Left lung (tissue), 10 donors: ENCODE results near the gene HAGH. TPM values are rescaled to one million over a fixed set of nuclear protein-coding genes. Genes with fewer than 3 reads are reported as not detected.

ENCODE experiments used
- ATAC-seq: fragments of 200-7000 bp; cut with Tn5 transposase; one replicate; pipeline ENCODE4 v1.9.1; 2020; ENCODE audit warnings: moderate library complexity
- DNase-seq, 4 donors: peaks; one replicate each; pipeline ENCODE4 v3.0.0-alpha.2; 2013 to 2020
- H3K27ac ChIP-seq, 2 donors: fragments of 200-600 bp; sonication (generic) in 1 of 2; one replicate each; pipeline versions ENCODE4 v1.5.0 to v1.8.0; 2020 to 2021
- H3K27me3 ChIP-seq, 2 donors: fragments of 200-600 bp; sonication (generic) in 1 of 2; one replicate each; pipeline versions ENCODE4 v1.5.0 to v1.8.0; 2020 to 2021
- H3K36me3 ChIP-seq, 2 donors: fragments of 200-600 bp; sonication (generic) in 1 of 2; one replicate each; pipeline versions ENCODE4 v1.5.0 to v1.8.0; 2020 to 2021
- H3K4me1 ChIP-seq, 2 donors: fragments of 200-600 bp; one replicate each; pipeline ENCODE4 v1.8.0; 2021
- H3K4me3 ChIP-seq, 2 donors: fragments of 200-600 bp; sonication (generic) in 1 of 2; one replicate each; pipeline versions ENCODE4 v1.5.0 to v1.8.0; 2020 to 2021; ENCODE audit warnings: mild to moderate bottlenecking in 1 of 2
- H3K9me3 ChIP-seq, 2 donors: fragments of 200-600 bp; sonication (generic) in 1 of 2; one replicate each; pipeline versions ENCODE4 v1.5.0 to v1.8.0; 2020 to 2021
- CTCF ChIP-seq, 2 donors: fragments of 200-600 bp; sonication (generic) in 1 of 2; IDR thresholded peaks; one replicate each; pipeline versions ENCODE4 v1.5.0 to v1.8.0; 2021; ENCODE audit warnings: antibody characterized with exemption in 2 of 2
- intact Hi-C, 2 donors: fragments of 100-400 bp; cut with DNase I; formaldehyde crosslinking; loops; one replicate each; pipeline versions ENCODE4 v1.11.2 to v1.14.2; 2022
- polyA plus RNA-seq, 6 donors: library from polyadenylated mRNA; unstranded; fragments of 120-200 nt; gene quantifications; one replicate each; pipeline ENCODE4 v1.2.1, GENCODE V29; 2013; ENCODE audit not compliant: insufficient read length in 6 of 6
- total RNA-seq, 2 donors: library from RNA; stranded (reverse); fragmentation: NEBNext Ultra II Directional; extraction: Animal tissue kit (Norgen Biotek cat#: 25700); gene quantifications; one replicate each; pipeline ENCODE4 v1.2.1, GENCODE V29; 2021
- donor health status: DM: no; HTN: yes; CAD: no.
- donor health status: DM: no; HTN: no; CAD: no.

Gene HAGH
- total and polyA plus RNA-seq, 8 donors: 21.0 to 62.0 (median 26.7) TPM

GRCh38 chr16:1790261-1790610, 36.4 kb downstream of the HAGH start:
- no peak for ATAC-seq
- no peak overlapping the region for H3K4me3 ChIP-seq
- no peak for DNase-seq
- peaks cover 0 to 70% of the 10 kb centered on the region in 2 donors for H3K36me3 ChIP-seq
- no peaks in the 10 kb centered on the region for H3K27me3 ChIP-seq
- no peaks in the 10 kb centered on the region for H3K9me3 ChIP-seq
- H3K4me1 ChIP-seq: peaks cover 0 to 8% of the 10 kb centered on the region in 2 donors
- no peak overlapping the region for H3K27ac ChIP-seq
- TF ChIP-seq CTCF (IDR thresholded peaks at IDR 0.05): no peak
- intact Hi-C loops: no loop called here

- no peak for TF ChIP-seq CTCF (IDR thresholded peaks at IDR 0.05)
- intact Hi-C loops: no loop called here
These were observed 37.0 kb downstream of the HAGH start for GRCh38 chr16:1789643-1790045.

GRCh38 chr16:1788708-1789100, 37.9 kb downstream of the HAGH start:
- H3K4me3 ChIP-seq: no peak overlapping the region
- no peak overlapping the region for H3K27ac ChIP-seq
- TF ChIP-seq CTCF (IDR thresholded peaks at IDR 0.05): no peak
- H3K4me1 ChIP-seq: peaks cover 0 to 21% of the 10 kb centered on the region in 2 donors
- H3K9me3 ChIP-seq: no peaks in the 10 kb centered on the region
- DNase-seq (peak in 2 of 4 donors; percentile 29 to 65), ATAC-seq (no peak)
- intact Hi-C loops: no loop called here
- H3K27me3 ChIP-seq: no peaks in the 10 kb centered on the region
- H3K36me3 ChIP-seq: peaks cover 0 to 70% of the 10 kb centered on the region in 2 donors

More at GRCh38 chr16:1789643-1790045, 37.0 kb downstream of the HAGH start:
- Histone ChIP-seq H3K36me3 (peaks cover 0 to 70% of the 10 kb centered on the region in 2 donors), H3K9me3 (no peaks in the 10 kb centered on the region), H3K4me1 (peaks cover 0 to 12% of the 10 kb centered on the region in 2 donors), H3K27me3 (no peaks in the 10 kb centered on the region), H3K4me3 (no peak overlapping the region), H3K27ac (no peak overlapping the region)
- ATAC-seq: no peak
- peak in 1 of 4 donors; percentile 24 for DNase-seq

- no peak overlapping the region for H3K4me3 ChIP-seq
- intact Hi-C loops: no loop called here
- H3K27me3 ChIP-seq: no peaks in the 10 kb centered on the region
- no peak for TF ChIP-seq CTCF (IDR thresholded peaks at IDR 0.05)
- H3K9me3 ChIP-seq: no peaks in the 10 kb centered on the region
- H3K4me1 ChIP-seq: peaks cover 0 to 26% of the 10 kb centered on the region in 2 donors
- H3K27ac ChIP-seq: no peak overlapping the region
- H3K36me3 ChIP-seq: peaks cover 0 to 70% of the 10 kb centered on the region in 2 donors
- ATAC-seq (no peak), DNase-seq (peak in 2 of 4 donors; percentile 24 to 80)
These were observed 38.4 kb downstream of the HAGH start for GRCh38 chr16:1788095-1788707.

GRCh38 chr16:1787322-1788094, 39.1 kb downstream of the HAGH start:
- Histone ChIP-seq H3K36me3 (peaks cover 0 to 70% of the 10 kb centered on the region in 2 donors), H3K27me3 (no peaks in the 10 kb centered on the region), H3K9me3 (no peaks in the 10 kb centered on the region), H3K27ac (no peak overlapping the region), H3K4me3 (no peak overlapping the region), H3K4me1 (peaks cover 0 to 27% of the 10 kb centered on the region in 2 donors)
- intact Hi-C loops: no loop called here
- TF ChIP-seq CTCF (IDR thresholded peaks at IDR 0.05): no peak
- DNase-seq: peak in 2 of 4 donors; percentile 27 to 63
- ATAC-seq: no peak
